GM19372 (cell line): ENCODE results near the gene ANKRD23.
"Not testable (repeated sequence)": the region's sequence is repeated elsewhere in the genome, so short reads cannot be mapped to it uniquely, and the experiment has no call there.

Experiments
- ATAC-seq: cut with Tn5 transposase; IDR thresholded peaks from one replicate; pipeline ENCODE4 v1.9.1; 2021; ENCODE audit warnings: mild to moderate bottlenecking, low read depth, moderate library complexity; ENCODE audit not compliant: unreplicated experiment

ANKRD23 gene

DNA sequence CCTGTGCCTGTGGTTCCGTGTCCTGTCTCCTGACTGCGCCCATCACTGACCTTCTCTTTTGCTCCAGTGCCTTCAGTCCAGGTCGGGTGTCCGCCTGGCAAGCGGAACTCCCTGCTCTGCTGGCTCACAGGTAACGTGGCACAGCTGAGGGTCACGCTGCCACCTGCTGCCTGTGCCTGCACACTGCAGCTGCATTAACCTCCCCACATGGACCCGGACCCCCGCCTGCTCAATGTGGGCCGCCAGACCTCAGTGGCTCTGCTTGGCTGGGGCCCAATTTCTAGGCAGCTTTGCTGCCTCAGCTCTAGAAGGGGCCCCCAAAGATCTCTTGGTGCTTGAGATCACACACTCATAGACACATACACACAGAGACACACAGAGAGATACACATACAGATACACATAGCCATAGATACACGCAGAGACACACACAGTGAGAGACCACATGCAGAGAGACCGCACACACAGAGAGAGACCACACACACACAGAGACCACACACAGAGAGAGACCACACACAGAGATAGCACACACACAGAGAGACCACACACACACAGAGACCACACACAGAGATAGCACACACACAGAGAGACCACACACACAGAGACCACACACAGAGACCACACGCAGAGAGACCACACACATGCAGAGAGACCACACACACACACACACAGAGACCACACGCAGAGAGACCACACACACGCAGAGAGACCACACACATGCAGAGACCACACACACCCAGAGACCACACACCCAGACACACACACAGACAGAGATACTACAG is 42.6 kb downstream of the ANKRD23 start:
- no peak for ATAC-seq

DNA sequence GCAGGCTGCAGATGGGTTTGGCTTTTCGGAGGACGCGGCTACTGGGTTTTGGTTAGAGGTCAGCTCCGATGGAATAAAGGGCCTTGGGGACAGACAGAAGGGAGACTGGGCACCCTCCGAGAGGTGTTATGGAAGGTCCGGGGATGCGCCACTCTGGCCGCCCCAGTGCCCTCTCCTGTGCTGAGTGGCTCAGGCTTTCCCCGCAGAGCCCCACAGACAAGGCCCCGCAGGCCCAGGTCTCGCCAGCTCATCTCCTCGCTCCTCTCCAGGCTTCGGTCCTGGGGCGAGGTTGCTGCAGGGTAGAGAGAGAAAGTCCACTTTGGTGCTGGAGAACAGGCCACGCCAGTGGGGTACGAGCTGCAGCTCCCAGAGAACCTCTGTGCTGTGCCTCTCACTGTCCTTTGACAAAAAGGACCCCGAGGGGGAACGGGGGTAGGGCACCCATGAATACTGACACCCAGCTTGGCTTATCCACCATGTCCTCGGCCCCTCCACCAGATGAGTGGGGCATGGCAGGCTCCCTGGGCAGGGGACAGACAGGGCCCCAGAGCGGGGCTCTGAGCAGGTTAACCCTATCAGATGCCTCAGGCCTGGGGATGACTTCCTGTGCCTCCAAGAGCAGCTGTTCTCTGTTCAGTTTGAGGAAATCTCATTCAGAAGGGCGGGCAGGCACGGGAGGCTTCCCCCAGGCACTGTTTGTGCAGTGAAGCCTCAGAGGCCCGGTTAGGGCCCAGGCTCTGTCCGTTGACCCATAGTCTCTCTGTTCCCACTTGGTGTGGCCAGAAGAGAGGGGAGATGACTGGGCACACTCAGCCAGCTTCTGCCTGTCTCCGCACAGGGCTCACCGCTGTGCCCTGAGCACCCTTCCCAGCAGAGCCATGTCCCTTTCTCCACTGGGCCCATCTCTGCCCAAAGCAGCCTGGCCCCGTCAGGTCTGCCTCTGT is 43.5 kb downstream of the ANKRD23 start:
- no peak for ATAC-seq

DNA sequence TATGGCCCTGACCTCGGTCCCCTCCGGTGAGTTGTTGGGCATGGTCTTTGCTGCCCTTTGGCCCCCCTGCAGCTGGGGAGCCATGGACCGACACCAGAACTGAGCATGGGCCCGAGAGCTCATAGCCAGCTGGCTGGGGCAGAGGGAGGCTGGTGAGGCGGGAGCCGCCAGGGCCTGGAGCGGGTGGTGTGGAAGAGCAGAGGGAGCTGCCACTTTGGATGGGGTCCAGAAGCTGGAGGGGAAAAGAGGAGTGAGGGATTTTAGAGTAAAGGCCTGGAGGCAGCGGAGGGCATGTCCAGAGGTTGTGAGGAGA is 44.2 kb downstream of the ANKRD23 start:
- ATAC-seq: no peak

DNA sequence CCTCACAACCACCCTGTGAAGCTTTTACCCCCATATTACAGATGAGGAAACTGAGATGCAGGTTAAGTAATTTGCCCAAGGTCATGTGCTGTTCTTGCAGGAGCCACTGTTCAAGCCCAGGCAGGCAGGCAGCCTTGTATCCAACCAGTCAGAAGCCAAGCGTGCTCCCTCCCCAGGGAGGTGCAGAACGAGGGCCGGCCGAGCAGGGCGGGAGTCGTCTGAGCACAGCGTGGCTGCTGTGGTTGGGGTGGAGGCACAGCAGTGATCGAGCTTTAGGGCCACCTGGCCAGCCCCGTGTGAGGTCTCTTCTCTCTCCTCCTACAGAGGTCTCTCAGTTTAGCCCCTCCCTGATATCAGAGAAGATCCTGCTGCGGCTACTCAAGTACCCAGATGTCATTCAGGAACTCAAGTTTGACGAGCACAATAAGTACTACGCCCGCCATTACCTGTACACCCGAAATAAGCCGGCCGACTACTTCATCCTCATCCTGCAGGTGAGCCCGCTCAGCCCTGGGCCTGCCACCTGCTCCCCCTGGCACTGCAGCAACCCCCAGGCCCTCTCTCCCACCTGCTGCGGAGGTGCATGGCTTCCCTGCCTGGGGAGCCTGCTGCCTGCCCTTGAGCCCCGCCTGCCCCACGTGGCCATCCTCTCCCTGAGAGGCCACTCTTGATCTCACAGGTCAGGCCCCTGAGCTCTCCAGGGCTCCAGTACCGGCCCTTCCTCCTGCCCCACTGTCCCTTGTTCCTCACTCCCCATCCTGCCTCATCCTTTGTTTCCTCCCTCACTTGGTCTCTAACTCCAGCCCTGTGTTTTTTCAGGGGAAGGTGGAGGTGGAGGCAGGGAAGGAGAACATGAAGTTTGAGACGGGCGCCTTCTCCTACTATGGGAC is 44.8 kb downstream of the ANKRD23 start:
- ATAC-seq: no peak

DNA sequence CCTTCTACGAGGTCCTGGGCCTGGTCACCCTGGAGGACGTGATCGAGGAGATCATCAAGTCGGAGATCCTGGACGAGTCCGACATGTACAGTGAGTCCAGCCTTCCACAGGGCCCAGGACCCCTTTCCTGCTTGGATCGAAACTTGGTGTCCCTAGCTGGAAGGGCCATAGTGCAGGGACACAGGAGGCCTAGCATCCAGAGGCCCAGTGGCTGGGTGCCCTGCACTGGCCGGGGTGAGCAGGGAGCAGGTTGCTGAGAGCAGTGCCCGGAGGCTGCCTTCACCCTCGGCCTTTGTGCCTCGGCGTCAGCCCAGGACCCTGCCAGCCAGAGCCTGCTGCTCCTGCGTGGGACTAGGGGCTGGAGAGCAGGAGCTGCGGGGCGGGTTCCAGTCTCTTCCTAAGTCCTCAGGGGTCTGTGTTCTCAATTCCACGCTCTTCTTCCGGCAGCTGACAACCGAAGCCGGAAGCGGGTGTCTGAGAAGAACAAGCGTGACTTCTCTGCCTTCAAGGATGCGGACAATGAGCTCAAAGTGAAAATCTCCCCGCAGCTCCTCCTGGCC is 46.7 kb downstream of the ANKRD23 start:
- no peak for ATAC-seq

DNA sequence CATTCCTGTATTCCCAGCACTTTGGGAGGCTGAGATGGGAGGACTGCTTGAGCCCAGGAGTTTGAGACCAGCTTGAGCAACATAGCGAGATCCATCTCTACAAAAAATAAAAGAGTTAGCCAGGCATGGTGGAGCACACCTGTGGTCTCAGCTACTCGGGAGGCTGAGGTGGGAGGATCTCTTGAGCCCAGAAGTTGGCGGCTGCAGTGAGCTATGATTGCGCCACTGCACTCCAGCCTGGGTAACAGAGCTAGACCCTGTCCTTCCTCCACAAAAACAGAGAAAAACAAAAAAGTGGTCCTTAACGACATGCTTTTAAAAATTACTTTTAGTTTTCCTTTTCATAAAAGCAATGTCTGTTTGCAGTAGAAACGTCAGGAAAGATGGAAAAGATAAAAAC is 47.3 kb downstream of the ANKRD23 start:
- ATAC-seq: not testable (repeated sequence)

DNA sequence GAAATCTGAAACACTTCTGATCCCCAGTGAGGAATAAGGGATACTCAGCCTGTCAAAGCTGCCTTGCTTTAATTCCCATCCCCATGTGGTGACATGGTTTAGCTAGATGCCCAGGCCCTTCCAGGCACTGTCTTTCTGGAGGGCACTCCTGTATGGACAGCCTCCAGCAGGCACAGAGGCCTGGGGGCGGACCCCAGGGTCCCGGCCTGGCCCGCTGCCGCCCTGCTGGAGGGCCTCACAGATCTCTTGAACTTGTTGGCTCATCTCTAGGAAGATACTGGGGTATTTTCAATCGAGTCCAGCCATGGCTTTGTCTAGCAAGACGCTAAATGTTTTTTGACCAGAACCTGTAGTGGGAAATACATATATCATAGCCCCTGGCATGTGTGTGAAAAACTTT is 48.7 kb downstream of the ANKRD23 start:
- no peak for ATAC-seq

DNA sequence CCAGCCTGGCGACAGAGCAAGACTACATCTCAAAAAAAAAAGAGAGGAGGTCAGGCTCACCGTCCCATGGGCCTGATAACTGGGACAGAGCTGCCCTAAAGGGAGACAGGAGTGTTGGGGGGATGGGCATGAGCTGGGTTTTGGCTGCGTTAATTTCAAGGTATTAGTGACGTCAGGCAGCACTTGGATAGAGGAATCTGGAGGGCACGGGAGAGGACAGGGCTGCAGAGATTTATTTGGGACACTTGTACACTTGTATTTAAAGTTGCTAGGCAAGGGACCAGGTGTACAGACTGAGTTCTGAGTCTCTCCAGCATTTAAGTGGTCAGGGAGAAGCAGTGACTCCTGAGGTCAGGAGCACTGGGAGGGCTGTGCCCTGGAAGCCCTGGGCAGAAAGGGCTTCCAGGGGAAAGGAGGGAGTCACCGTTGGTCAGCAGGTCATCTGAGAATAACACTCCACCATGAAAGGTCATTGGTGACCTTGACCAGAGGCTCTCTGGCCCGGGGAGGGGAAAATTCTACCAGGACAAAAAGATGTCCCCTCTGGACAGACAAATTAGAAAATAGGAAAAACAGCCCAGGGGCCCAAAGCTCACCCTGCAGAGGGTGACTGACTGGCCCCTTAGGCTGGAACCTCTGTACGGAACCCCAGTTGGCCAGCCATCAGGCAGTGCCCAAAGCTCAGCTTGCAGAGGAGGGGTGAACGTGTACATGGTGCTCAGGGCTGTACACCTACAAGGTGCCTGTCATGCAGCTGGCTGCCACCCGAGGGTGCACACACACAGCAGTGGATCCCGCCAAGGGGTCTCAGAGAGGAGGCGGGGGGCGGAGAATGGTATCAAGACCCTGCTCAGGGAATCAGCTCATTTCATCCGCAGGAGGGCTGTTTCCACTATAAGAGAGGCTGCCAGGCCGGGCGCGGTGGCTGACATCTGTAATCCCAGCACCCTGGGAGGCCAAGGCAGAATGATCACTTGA is 50.8 kb downstream of the ANKRD23 start:
- ATAC-seq: no peak

DNA sequence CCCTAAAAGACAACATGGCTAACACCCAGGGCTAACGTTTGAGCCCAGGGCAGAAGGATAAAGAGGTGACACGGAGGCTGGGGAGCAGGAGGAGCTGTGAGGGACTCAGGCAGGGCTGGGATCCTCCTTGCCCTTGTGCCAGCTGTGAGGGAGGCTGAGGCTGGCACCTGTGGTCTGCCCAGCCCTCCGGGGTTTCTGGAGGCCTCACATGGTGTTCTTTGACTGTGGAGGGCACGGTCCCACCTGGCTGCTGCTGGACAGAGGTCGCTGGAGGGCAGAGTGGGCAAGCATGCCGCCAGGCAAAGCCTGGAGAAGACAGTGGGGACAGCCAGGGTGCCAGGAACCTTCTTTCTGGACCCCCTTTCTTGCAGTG is 54.6 kb downstream of the ANKRD23 start:
- no peak for ATAC-seq

DNA sequence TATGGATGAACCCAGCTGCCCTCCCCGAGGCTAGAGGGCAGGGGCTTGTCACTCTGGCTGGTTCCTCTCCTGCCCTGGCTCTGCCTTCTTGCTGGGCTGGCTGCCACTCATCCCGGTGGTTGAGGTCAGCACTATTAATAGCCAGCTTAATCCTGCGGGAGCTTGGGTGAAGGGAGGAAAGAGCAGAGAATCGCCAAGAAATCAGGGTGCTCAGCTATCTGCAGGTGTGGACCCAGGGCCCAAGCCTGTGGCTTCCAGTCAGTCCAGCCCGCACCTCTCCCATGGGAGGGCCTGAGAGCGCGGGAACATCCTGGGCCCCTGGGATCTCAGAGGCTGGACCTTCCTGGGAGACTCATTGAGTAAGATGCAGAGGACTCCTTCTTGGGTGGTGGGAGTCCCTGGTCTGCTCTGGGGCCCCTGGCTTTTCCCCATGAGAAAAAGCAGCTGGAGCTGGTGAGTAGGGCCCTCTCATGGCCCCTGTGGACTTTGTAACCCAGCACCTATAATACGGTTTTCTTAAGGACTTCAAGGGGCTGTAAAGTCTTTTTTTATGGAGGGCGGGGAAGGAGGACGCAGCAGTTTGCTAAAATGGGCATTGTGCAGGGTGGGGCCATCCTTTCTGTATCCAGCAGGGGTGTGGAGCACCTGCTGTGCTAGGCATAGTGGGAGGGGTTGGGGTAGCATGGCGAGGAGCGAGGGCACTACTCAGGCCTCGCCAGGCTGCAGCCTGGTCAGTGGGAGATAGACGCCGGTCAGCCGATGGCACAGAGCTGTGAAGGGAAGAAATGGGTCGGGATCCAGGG is 55.2 kb downstream of the ANKRD23 start:
- ATAC-seq: no peak
